HepG2 (cell line): ENCODE results near the gene LMCD1. TPM values are rescaled to one million over a fixed set of nuclear protein-coding genes. Genes with fewer than 3 reads are reported as not detected.

Source experiments
- ATAC-seq: fragments of 200-7000 bp; cut with Tn5 transposase; 3 replicates; pipeline ENCODE4 v1.9.1; 2020; ENCODE audit warnings: mild to moderate bottlenecking, moderate library complexity
- BruUV-seq: library from RNA; stranded (reverse); fragments of 400-500 nt; replicated peaks from 2 replicates; lab custom pipeline; 2021; lab: Mats Ljungman, UMichigan
- CTCF ChIA-PET: fragments of 300-600 bp; formaldehyde crosslinking; extraction: SDS; loops from one replicate; lab custom pipeline; 2021; ENCODE audit warnings: low total read pairs, inconsistent platforms, low intra/inter-chr PET ratio; lab: Yijun Ruan, JAX
- POLR2A ChIA-PET: fragments of 350-600 bp; sonication (Branson Sonifier 250); formaldehyde crosslinking; loops from one replicate; lab custom pipeline; 2020; ENCODE audit warnings: antibody characterized with exemption, inconsistent platforms; lab: Yijun Ruan, JAX
- DNase-seq: peaks from one replicate; pipeline ENCODE4 v3.0.0-alpha.2; 2015; ENCODE audit warnings: low spot score
- FAIRE-seq: peaks from 3 replicates; lab custom pipeline; 2011; peaks lifted over from hg19 to GRCh38; lab: Jason Lieb, UNC
- H2AFZ ChIP-seq: one replicate; pipeline ENCODE4 v1.6.1; 2011; ENCODE audit warnings: low read length, inconsistent platforms
- H3K27ac ChIP-seq: fragments of 300-600 bp; 3 replicates; pipeline ENCODE4 v1.8.0; 2011; ENCODE audit warnings: mixed run types, mild to moderate bottlenecking, mixed read lengths, low read length, inconsistent platforms; ENCODE audit not compliant: insufficient read depth; ENCODE audit errors: extremely low read length
- H3K27me3 ChIP-seq, 2 experiments: fragments of 200-600 bp in 1 of 2; 2 replicates in 1 of 2; 3 replicates in 1 of 2; pipeline versions ENCODE4 v1.6.0 to v1.8.0; 2011; ENCODE audit warnings: low read length in 2 of 2, mild to moderate bottlenecking in 2 of 2, moderate library complexity in 2 of 2, inconsistent platforms in 1 of 2; ENCODE audit not compliant: insufficient read depth in 2 of 2, control insufficient read depth in 1 of 2
- H3K36me3 ChIP-seq, 2 experiments: fragments of 200-600 bp in 1 of 2; replicated peaks in 1 of 2; 2 replicates in 1 of 2; 3 replicates in 1 of 2; pipeline versions ENCODE4 v1.5.1 to v1.8.0; 2011; ENCODE audit warnings: low read length in 2 of 2, inconsistent platforms in 1 of 2; ENCODE audit not compliant: insufficient read depth in 2 of 2, control insufficient read depth in 1 of 2
- H3K4me1 ChIP-seq: 2 replicates; pipeline ENCODE4 v1.5.1; 2012; ENCODE audit warnings: low read length, inconsistent platforms; ENCODE audit not compliant: insufficient read depth
- H3K4me2 ChIP-seq: 2 replicates; pipeline ENCODE4 v1.6.0; 2011; ENCODE audit warnings: low read depth, low read length, inconsistent platforms
- H3K4me3 ChIP-seq, 3 experiments: fragments of 200-600 bp in 1 of 3; sonication (generic), shearing (Covaris generic) in 1 of 3; replicated peaks in 1 of 3; 2 replicates each; pipeline ENCODE4 v1.5.1; 2011 to 2016; ENCODE audit warnings: low read length in 3 of 3, inconsistent platforms in 2 of 3, low read depth in 2 of 3, mild to moderate bottlenecking in 2 of 3, control low read depth in 1 of 3, mixed read lengths in 1 of 3; ENCODE audit not compliant: insufficient read depth in 1 of 3
- H3K79me2 ChIP-seq: one replicate; pipeline ENCODE4 v1.6.1; 2011; ENCODE audit warnings: low read length, inconsistent platforms; ENCODE audit not compliant: insufficient read depth
- H3K9ac ChIP-seq: 2 replicates; pipeline ENCODE4 v1.6.0; 2011; ENCODE audit warnings: mild to moderate bottlenecking, low read depth, low read length, inconsistent platforms; ENCODE audit not compliant: insufficient read depth
- H3K9me3 ChIP-seq: 2 replicates; pipeline ENCODE4 v1.5.1; 2012; ENCODE audit warnings: mild to moderate bottlenecking, low read length
- H4K20me1 ChIP-seq: 2 replicates; pipeline ENCODE4 v1.6.0; 2011; ENCODE audit warnings: inconsistent platforms, mild to moderate bottlenecking, low read length, moderate library complexity; ENCODE audit not compliant: insufficient read depth
- AHDC1 ChIP-seq: sonication (generic); formaldehyde crosslinking; IDR thresholded peaks from 2 replicates; pipeline ENCODE4 v1.5.1; 2020; ENCODE audit warnings: mild to moderate bottlenecking, missing genetic modification reagents, borderline replicate concordance
- DPF2 ChIP-seq: sonication (generic); formaldehyde crosslinking; IDR thresholded peaks from 2 replicates; pipeline ENCODE4 v1.4.0; 2020; ENCODE audit warnings: mild to moderate bottlenecking, low read depth, missing genetic modification reagents, borderline replicate concordance
- ZNF263 ChIP-seq: sonication (generic); formaldehyde crosslinking; IDR thresholded peaks from 2 replicates; pipeline ENCODE4 v1.4.0; 2020; ENCODE audit warnings: missing genetic modification reagents
- ZNF414 ChIP-seq: sonication (generic); formaldehyde crosslinking; IDR thresholded peaks from 2 replicates; pipeline ENCODE4 v1.5.0; 2020; ENCODE audit warnings: missing genetic modification reagents
- ZNF484 ChIP-seq: sonication (generic); formaldehyde crosslinking; IDR thresholded peaks from 2 replicates; pipeline ENCODE4 v1.5.1; 2020; ENCODE audit warnings: mild to moderate bottlenecking, low read depth, missing genetic modification reagents, borderline replicate concordance
- ZNF569 ChIP-seq: sonication (generic); formaldehyde crosslinking; IDR thresholded peaks from 2 replicates; pipeline ENCODE4 v1.5.0; 2020; ENCODE audit warnings: mild to moderate bottlenecking, missing genetic modification reagents, moderate library complexity, borderline replicate concordance
- WGBS: methylation state at CpG from one replicate; pipeline ENCODE4 v1.1.6; 2017; ENCODE audit warnings: low lambda C conversion rate; 5-methylcytosine and 5-hydroxymethylcytosine counted together
- in situ Hi-C: cut with HindIII; loops from 2 replicates; pipeline ENCODE4 v1.10.0; 2017; ENCODE audit warnings: low pct_unique_long_range_greater_than_20kb; ENCODE audit not compliant: extremely low pct_ligation_motif_present
- intact Hi-C: fragments of 100-400 bp; cut with micrococcal nuclease; formaldehyde crosslinking; loops from one replicate; pipeline ENCODE4 v1.10.0; 2022; ENCODE audit not compliant: unreplicated experiment
- polyA plus RNA-seq, 8 experiments: library from polyadenylated mRNA; depleted of rRNA in 3 of 8; stranded (reverse) in 7 of 8; unstranded in 1 of 8; fragments of >200 nt; fragmentation: Illumina TruSeq in 4 of 8; extraction: Trizol in 4 of 8; gene quantifications; 2 replicates each; pipeline versions ENCODE4 v1.2.1 to v1.2.3, GENCODE V29; 2011 to 2016; ENCODE audit warnings: low read depth in 4 of 8, missing spikeins in 1 of 8, mixed read lengths in 1 of 8; ENCODE audit not compliant: insufficient read depth in 1 of 8
- total RNA-seq, 5 experiments: library from RNA; depleted of rRNA; stranded (reverse); fragments of >200 nt; fragmentation: Illumina TruSeq; extraction: Trizol; gene quantifications; 2 replicates each; pipeline ENCODE4 v1.2.3, GENCODE V29; 2016; ENCODE audit warnings: low read depth in 1 of 5
- TF ChIP-seq, protein P1 (sequence below): IDR thresholded peaks from 2 replicates; pipeline ENCODE4 v1.6.1; 2016; ENCODE audit warnings: low read depth, control low read depth

Gene LMCD1
- total and polyA plus RNA-seq, 2 of the 13 experiments (the other 11 are each of a cell fraction or from before 2014, with no cell fraction given), result 6.2 to 7.1 TPM

DNA sequence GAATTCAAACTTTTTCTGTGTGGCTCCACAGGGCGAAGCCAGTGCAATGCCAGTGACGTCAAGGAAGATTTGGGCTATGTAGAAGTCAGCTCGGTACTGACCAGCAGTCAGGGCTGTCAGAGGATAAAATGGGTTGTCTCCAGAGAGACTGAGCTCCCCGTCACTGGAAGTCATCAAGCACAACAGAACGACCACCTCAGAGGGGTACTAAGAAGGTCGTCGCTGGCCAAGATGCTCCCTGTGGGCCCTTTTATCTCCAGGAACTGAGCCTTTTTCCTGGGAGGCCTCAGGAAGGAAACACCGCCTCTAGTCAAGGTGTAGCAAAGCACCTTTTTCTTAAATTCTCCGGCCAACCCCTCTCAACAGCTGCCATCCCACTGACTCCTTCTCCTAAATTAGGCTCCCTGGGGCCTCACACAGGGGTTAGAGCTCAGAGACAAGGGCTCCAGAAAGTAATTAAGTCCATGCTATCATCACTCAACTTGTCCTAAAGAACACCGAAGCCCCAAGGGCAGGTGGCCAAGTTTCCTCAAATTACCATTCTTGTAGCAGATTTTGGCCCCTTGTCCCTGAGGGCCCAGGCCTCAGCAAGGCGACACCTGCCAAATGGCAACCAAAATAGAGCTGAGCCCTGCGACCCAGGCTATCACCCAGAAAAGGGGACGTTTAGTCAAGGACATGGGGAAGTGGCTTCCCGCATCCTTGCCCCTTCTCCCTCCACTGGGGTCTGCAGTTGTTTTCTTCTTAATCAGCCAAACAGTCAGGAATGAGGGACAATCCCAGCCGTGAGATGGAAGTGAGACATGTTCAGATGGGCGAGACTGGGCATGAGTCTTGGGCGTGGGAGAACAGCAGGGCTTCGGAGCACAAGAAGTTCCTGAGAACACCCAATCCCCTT, 94.9 kb downstream of the LMCD1 start:
- Histone ChIP-seq H3K9ac (no peak overlapping the region), H3K27ac (no peak overlapping the region), H4K20me1 (no peaks in the 10 kb centered on the region), H2AFZ (no peak overlapping the region), H3K9me3 (no peaks in the 10 kb centered on the region), H3K4me1 (peaks cover 15% of the 10 kb centered on the region), H3K79me2 (no peaks in the 10 kb centered on the region), H3K27me3 (peaks cover 3 to 7% of the 10 kb centered on the region in 2 experiments; a peak in 3 of 5 replicates), H3K4me2 (no peak overlapping the region), H3K36me3 (no peaks in the 10 kb centered on the region), H3K4me3 (no peak overlapping the region)
- in situ Hi-C loops, result no loop called here
- no peak for FAIRE-seq
- no peak for ATAC-seq
- no peak for TF ChIP-seq ZNF414 (CRISPR knock-in tag)
- TF ChIP-seq, protein P1, sequence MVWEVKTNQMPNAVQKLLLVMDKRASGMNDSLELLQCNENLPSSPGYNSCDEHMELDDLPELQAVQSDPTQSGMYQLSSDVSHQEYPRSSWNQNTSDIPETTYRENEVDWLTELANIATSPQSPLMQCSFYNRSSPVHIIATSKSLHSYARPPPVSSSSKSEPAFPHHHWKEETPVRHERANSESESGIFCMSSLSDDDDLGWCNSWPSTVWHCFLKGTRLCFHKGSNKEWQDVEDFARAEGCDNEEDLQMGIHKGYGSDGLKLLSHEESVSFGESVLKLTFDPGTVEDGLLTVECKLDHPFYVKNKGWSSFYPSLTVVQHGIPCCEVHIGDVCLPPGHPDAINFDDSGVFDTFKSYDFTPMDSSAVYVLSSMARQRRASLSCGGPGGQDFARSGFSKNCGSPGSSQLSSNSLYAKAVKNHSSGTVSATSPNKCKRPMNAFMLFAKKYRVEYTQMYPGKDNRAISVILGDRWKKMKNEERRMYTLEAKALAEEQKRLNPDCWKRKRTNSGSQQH, result no peak
- no peak for TF ChIP-seq AHDC1 (CRISPR knock-in tag)
- TF ChIP-seq ZNF263 (CRISPR knock-in tag), result no peak
- TF ChIP-seq DPF2 (CRISPR knock-in tag), result no peak
- TF ChIP-seq ZNF569 (CRISPR knock-in tag), result no peak
- no peak for TF ChIP-seq ZNF484 (CRISPR knock-in tag)
- WGBS, result 56% methylated on average over 18 of the region's 18 CpGs
- no peak for DNase-seq
- ChIA-PET CTCF (no interaction called here), POLR2A (no interaction called here)
- intact Hi-C loops, result no loop called here
- no TSS peak for BruUV-seq
